ENCODE results near the gene ARHGAP8. TPM values are rescaled to one million over a fixed set of nuclear protein-coding genes. Genes with fewer than 3 reads are reported as not detected.

Gene ARHGAP8
- total and polyA plus RNA-seq, 4 donors = 0.69 to 8.5 (median 3.4) TPM

- H3K27ac ChIP-seq (ENCODE audit: low read depth, low read length) = no peak overlapping the region
- no peak for DNase-seq (ENCODE audit: low read depth in 4 of 6, low spot score in 6 of 6)
- H3K9me3 ChIP-seq (ENCODE audit: control insufficient read depth, insufficient read depth, low read length) = no peaks in the 10 kb centered on the region
- no peak overlapping the region for H3K4me3 ChIP-seq (ENCODE audit: low read depth, low read length)
- H3K4me1 ChIP-seq (ENCODE audit: control insufficient read depth, insufficient read depth, low read length) = peaks cover 8% of the 10 kb centered on the region
- WGBS (ENCODE audit: insufficient coverage) = 100% methylated on average over 1 of the region's 2 CpGs
- no peaks in the 10 kb centered on the region for H3K27me3 ChIP-seq (ENCODE audit: control insufficient read depth, insufficient read depth, low read length)
- H3K36me3 ChIP-seq (ENCODE audit: control insufficient read depth, insufficient read depth, low read length) = peaks cover 51% of the 10 kb centered on the region
Measured at GRCh38 chr22:44723801-44724200, 28.6 kb upstream of the ARHGAP8 start.

GRCh38 chr22:44724416-44724815 lies 28.0 kb upstream of the ARHGAP8 start:
- Histone ChIP-seq H3K36me3 (ENCODE audit: control insufficient read depth, insufficient read depth, low read length) (peaks cover 57% of the 10 kb centered on the region), H3K9me3 (ENCODE audit: control insufficient read depth, insufficient read depth, low read length) (no peaks in the 10 kb centered on the region), H3K27me3 (ENCODE audit: control insufficient read depth, insufficient read depth, low read length) (no peaks in the 10 kb centered on the region), H3K27ac (ENCODE audit: low read depth, low read length) (no peak overlapping the region), H3K4me3 (ENCODE audit: low read depth, low read length) (no peak overlapping the region), H3K4me1 (ENCODE audit: control insufficient read depth, insufficient read depth, low read length) (peaks cover 14% of the 10 kb centered on the region)
- DNase-seq (ENCODE audit: low read depth in 4 of 6, low spot score in 6 of 6) = no peak
- WGBS (ENCODE audit: insufficient coverage) = 95% methylated on average over 4 of the region's 6 CpGs

DNA sequence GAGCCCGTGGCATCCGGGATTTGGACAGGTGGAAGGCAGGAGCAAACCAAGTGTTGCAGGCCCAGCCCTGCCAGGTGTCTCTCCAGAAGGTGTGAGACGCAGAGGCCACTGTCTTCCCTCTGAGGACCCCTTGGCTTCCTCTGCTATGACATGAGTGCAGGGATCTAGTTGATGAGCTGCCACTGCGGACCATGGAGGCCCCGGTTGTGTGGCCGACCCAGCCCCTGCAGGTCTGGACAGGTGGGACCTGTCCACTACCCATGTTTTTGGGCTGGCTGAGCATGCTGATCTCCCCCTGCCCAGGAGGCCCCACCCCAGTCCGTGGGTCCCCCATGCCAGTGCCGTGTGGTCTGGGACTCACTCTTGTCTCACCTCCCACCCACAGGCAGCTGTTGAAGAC lies 27.5 kb upstream of the ARHGAP8 start:
- Histone ChIP-seq H3K4me1 (ENCODE audit: control insufficient read depth, insufficient read depth, low read length) (peaks cover 18% of the 10 kb centered on the region), H3K9me3 (ENCODE audit: control insufficient read depth, insufficient read depth, low read length) (no peaks in the 10 kb centered on the region), H3K27me3 (ENCODE audit: control insufficient read depth, insufficient read depth, low read length) (no peaks in the 10 kb centered on the region), H3K27ac (ENCODE audit: low read depth, low read length) (no peak overlapping the region), H3K36me3 (ENCODE audit: control insufficient read depth, insufficient read depth, low read length) (peaks cover 58% of the 10 kb centered on the region), H3K4me3 (ENCODE audit: low read depth, low read length) (no peak overlapping the region)
- DNase-seq (ENCODE audit: low read depth in 4 of 6, low spot score in 6 of 6) = no peak
- WGBS (ENCODE audit: insufficient coverage) = 97% methylated on average over 8 of the region's 8 CpGs

- 97% methylated on average over 10 of the region's 11 CpGs for WGBS (ENCODE audit: insufficient coverage)
- Histone ChIP-seq H3K27ac (ENCODE audit: low read depth, low read length) (no peak overlapping the region), H3K4me3 (ENCODE audit: low read depth, low read length) (no peak overlapping the region), H3K9me3 (ENCODE audit: control insufficient read depth, insufficient read depth, low read length) (no peaks in the 10 kb centered on the region), H3K27me3 (ENCODE audit: control insufficient read depth, insufficient read depth, low read length) (no peaks in the 10 kb centered on the region), H3K4me1 (ENCODE audit: control insufficient read depth, insufficient read depth, low read length) (peaks cover 32% of the 10 kb centered on the region), H3K36me3 (ENCODE audit: control insufficient read depth, insufficient read depth, low read length) (peaks cover 67% of the 10 kb centered on the region)
- no peak for DNase-seq (ENCODE audit: low read depth in 4 of 6, low spot score in 6 of 6)
Measured at GRCh38 chr22:44726439-44726838, 25.9 kb upstream of the ARHGAP8 start.

GRCh38 chr22:44727148-44727547 lies 25.2 kb upstream of the ARHGAP8 start:
- H3K36me3 ChIP-seq (ENCODE audit: control insufficient read depth, insufficient read depth, low read length) = peaks cover 68% of the 10 kb centered on the region
- WGBS (ENCODE audit: insufficient coverage) = 93% methylated on average over 16 of the region's 21 CpGs
- H3K4me3 ChIP-seq (ENCODE audit: low read depth, low read length) = no peak overlapping the region
- H3K9me3 ChIP-seq (ENCODE audit: control insufficient read depth, insufficient read depth, low read length) = no peaks in the 10 kb centered on the region
- DNase-seq (ENCODE audit: low read depth in 4 of 6, low spot score in 6 of 6) = no peak
- H3K27ac ChIP-seq (ENCODE audit: low read depth, low read length) = no peak overlapping the region
- H3K27me3 ChIP-seq (ENCODE audit: control insufficient read depth, insufficient read depth, low read length) = no peaks in the 10 kb centered on the region
- peaks cover 32% of the 10 kb centered on the region for H3K4me1 ChIP-seq (ENCODE audit: control insufficient read depth, insufficient read depth, low read length)

DNA sequence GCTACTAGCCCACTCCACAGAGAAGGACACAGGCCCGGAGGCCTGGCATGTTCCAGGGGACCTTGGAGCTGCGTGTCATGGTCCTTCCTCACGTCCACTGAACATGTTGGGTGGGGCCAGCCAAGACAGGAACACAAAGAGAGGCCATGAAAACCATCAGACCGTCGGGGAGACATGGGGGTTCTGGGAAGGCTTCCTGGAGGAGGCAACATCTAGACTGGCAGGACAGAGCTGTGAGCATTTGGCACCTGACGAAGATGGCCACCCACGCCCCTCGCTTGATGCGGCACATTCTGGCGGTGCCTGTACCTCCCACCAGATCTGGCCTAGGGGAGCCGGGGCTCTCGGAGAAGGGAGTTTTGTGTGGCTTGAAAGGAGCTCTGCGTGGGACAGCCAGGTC lies 24.7 kb upstream of the ARHGAP8 start:
- 90% methylated on average over 12 of the region's 13 CpGs for WGBS (ENCODE audit: insufficient coverage)
- no peak for DNase-seq (ENCODE audit: low read depth in 4 of 6, low spot score in 6 of 6)
- Histone ChIP-seq H3K4me3 (ENCODE audit: low read depth, low read length) (no peak overlapping the region), H3K9me3 (ENCODE audit: control insufficient read depth, insufficient read depth, low read length) (no peaks in the 10 kb centered on the region), H3K4me1 (ENCODE audit: control insufficient read depth, insufficient read depth, low read length) (peaks cover 29% of the 10 kb centered on the region), H3K27me3 (ENCODE audit: control insufficient read depth, insufficient read depth, low read length) (no peaks in the 10 kb centered on the region), H3K36me3 (ENCODE audit: control insufficient read depth, insufficient read depth, low read length) (peaks cover 72% of the 10 kb centered on the region), H3K27ac (ENCODE audit: low read depth, low read length) (no peak overlapping the region)

- Histone ChIP-seq H3K36me3 (ENCODE audit: control insufficient read depth, insufficient read depth, low read length) (peaks cover 76% of the 10 kb centered on the region), H3K4me3 (ENCODE audit: low read depth, low read length) (no peak overlapping the region), H3K4me1 (ENCODE audit: control insufficient read depth, insufficient read depth, low read length) (peaks cover 29% of the 10 kb centered on the region), H3K27ac (ENCODE audit: low read depth, low read length) (peak overlapping the region; percentile 72), H3K27me3 (ENCODE audit: control insufficient read depth, insufficient read depth, low read length) (no peaks in the 10 kb centered on the region), H3K9me3 (ENCODE audit: control insufficient read depth, insufficient read depth, low read length) (no peaks in the 10 kb centered on the region)
- 79% methylated on average over 21 of the region's 21 CpGs for WGBS (ENCODE audit: insufficient coverage)
- no peak for DNase-seq (ENCODE audit: low read depth in 4 of 6, low spot score in 6 of 6)
Measured at GRCh38 chr22:44728761-44729324, 23.5 kb upstream of the ARHGAP8 start.

- Histone ChIP-seq H3K4me3 (ENCODE audit: low read depth, low read length) (no peak overlapping the region), H3K27me3 (ENCODE audit: control insufficient read depth, insufficient read depth, low read length) (no peaks in the 10 kb centered on the region), H3K9me3 (ENCODE audit: control insufficient read depth, insufficient read depth, low read length) (no peaks in the 10 kb centered on the region), H3K27ac (ENCODE audit: low read depth, low read length) (peak overlapping the region; percentile 72), H3K4me1 (ENCODE audit: control insufficient read depth, insufficient read depth, low read length) (peaks cover 29% of the 10 kb centered on the region), H3K36me3 (ENCODE audit: control insufficient read depth, insufficient read depth, low read length) (peaks cover 79% of the 10 kb centered on the region)
- WGBS (ENCODE audit: insufficient coverage) = 36% methylated on average over 34 of the region's 39 CpGs
- peak; percentile 38 to 84 (median 56) for DNase-seq (ENCODE audit: low read depth in 4 of 6, low spot score in 6 of 6)
Measured at GRCh38 chr22:44729391-44730021, 22.9 kb upstream of the ARHGAP8 start.

DNA sequence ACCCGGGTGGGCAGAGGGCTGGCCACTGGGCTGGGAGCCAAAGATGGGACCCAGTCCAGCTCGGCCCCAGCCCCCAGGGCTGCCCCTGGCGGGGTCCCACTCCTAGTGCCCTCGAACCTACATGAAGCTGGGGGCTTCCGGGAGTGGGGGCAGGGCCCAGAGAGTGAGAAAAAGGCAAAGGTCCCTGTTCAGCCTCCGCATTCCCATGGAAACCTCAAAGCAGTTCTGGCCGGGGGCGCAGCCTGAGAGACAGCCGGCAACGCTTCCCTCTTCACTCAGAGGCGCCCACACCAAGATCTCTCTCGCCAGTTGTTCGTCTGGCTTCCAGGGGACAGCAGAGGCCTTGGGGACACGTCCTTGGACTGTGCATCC lies 22.4 kb upstream of the ARHGAP8 start:
- peaks cover 77% of the 10 kb centered on the region for H3K36me3 ChIP-seq (ENCODE audit: control insufficient read depth, insufficient read depth, low read length)
- no peak overlapping the region for H3K4me3 ChIP-seq (ENCODE audit: low read depth, low read length)
- H3K27me3 ChIP-seq (ENCODE audit: control insufficient read depth, insufficient read depth, low read length) = no peaks in the 10 kb centered on the region
- H3K4me1 ChIP-seq (ENCODE audit: control insufficient read depth, insufficient read depth, low read length) = peaks cover 29% of the 10 kb centered on the region
- H3K27ac ChIP-seq (ENCODE audit: low read depth, low read length) = peak overlapping the region; percentile 72
- 36% methylated on average over 14 of the region's 14 CpGs for WGBS (ENCODE audit: insufficient coverage)
- DNase-seq (ENCODE audit: low read depth in 4 of 6, low spot score in 6 of 6) = peak in 2 of 6 donors; percentile 40 to 54
- no peaks in the 10 kb centered on the region for H3K9me3 ChIP-seq (ENCODE audit: control insufficient read depth, insufficient read depth, low read length)
